GM12801 (cell line): Measurements from ENCODE around the gene COBLL1.

Experiments used
- CTCF ChIP-seq: IDR thresholded peaks from one replicate; pipeline ENCODE4 v1.5.1; 2011; ENCODE audit warnings: control low read depth; ENCODE audit not compliant: insufficient read length; ENCODE audit errors: extremely low read depth

COBLL1 gene

GRCh38 chr2:164661349-164661748, 180.3 kb downstream of the COBLL1 start:
- no peak for TF ChIP-seq CTCF

GRCh38 chr2:164657129-164657528, 184.5 kb downstream of the COBLL1 start:
- no peak for TF ChIP-seq CTCF

- TF ChIP-seq CTCF = no peak
Measured at GRCh38 chr2:164655750-164656149, 185.9 kb downstream of the COBLL1 start.

- no peak for TF ChIP-seq CTCF
Measured at GRCh38 chr2:164655336-164655735, 186.3 kb downstream of the COBLL1 start.

- TF ChIP-seq CTCF = no peak
Measured at GRCh38 chr2:164651361-164651760, 190.3 kb downstream of the COBLL1 start.

- no peak for TF ChIP-seq CTCF
Measured at GRCh38 chr2:164644036-164644700, 197.5 kb downstream of the COBLL1 start.

- TF ChIP-seq CTCF = no peak
Measured at GRCh38 chr2:164642946-164643555, 198.6 kb downstream of the COBLL1 start.
